ENCODE measurements around the gene APC2. TPM values are rescaled to one million over a fixed set of nuclear protein-coding genes. Genes with fewer than 3 reads are reported as not detected.
"Not testable (repeated sequence)": the region's sequence is repeated elsewhere in the genome, so short reads cannot be mapped to it uniquely, and the experiment has no call there.

Gene APC2
- polyA plus RNA-seq, 1 experiment, result 0.07 TPM

GRCh38 chr19:1514986-1515721, 65.2 kb downstream of the APC2 start:
- no peak overlapping the region for H3K4me3 ChIP-seq (ENCODE audit: low read depth, low read length)
- no peaks in the 10 kb centered on the region for H3K36me3 ChIP-seq (ENCODE audit: control insufficient read depth, insufficient read depth, low read length)
- POLR2A ChIA-PET, result no interaction called here
- no peak for DNase-seq (ENCODE audit: low read depth)
- CTCF ChIA-PET, result interaction anchor here (0.8 to 1.0 kb wide), 2 partner anchors 11 to 23 kb away, joined by 3 to 4 read pairs; no protein-coding TSS in a partner anchor
- H3K27me3 ChIP-seq (ENCODE audit: control insufficient read depth, insufficient read depth, low read length), result peaks cover 3% of the 10 kb centered on the region; the same call in 1 of the 2 replicates
- no peak for TF ChIP-seq CTCF (IDR thresholded peaks at IDR 0.05; ENCODE audit: insufficient read depth, low read depth, low read length)

- no peak overlapping the region for H3K4me3 ChIP-seq (ENCODE audit: low read depth, low read length)
- no peak for DNase-seq (ENCODE audit: low read depth)
- POLR2A ChIA-PET, result no interaction called here
- CTCF ChIA-PET, result no interaction called here
- no peak for TF ChIP-seq CTCF (IDR thresholded peaks at IDR 0.05; ENCODE audit: insufficient read depth, low read depth, low read length)
- H3K27me3 ChIP-seq (ENCODE audit: control insufficient read depth, insufficient read depth, low read length), result peaks cover 3% of the 10 kb centered on the region; the same call in 1 of the 2 replicates
- no peaks in the 10 kb centered on the region for H3K36me3 ChIP-seq (ENCODE audit: control insufficient read depth, insufficient read depth, low read length)
Measured at GRCh38 chr19:1516395-1516753, 66.5 kb downstream of the APC2 start.

- ChIA-PET POLR2A (no interaction called here), CTCF (interaction anchor here (0.7 kb wide), 1 partner anchor 339 kb away, joined by 3 read pairs; no protein-coding TSS in a partner anchor)
- TF ChIP-seq CTCF (IDR thresholded peaks at IDR 0.05; ENCODE audit: insufficient read depth, low read depth, low read length), result no peak
Measured at GRCh38 chr19:1518471-1518870, 68.5 kb downstream of the APC2 start.

GRCh38 chr19:1519802-1520201, 69.9 kb downstream of the APC2 start:
- CTCF ChIA-PET, result interaction anchor here (0.8 kb wide), 1 partner anchor 26 kb away, joined by 5 read pairs; no protein-coding TSS in a partner anchor
- H3K36me3 ChIP-seq (ENCODE audit: control insufficient read depth, insufficient read depth, low read length); DNase-seq (ENCODE audit: low read depth); H3K4me3 ChIP-seq (ENCODE audit: low read depth, low read length); POLR2A ChIA-PET: not testable (repeated sequence)
- peaks cover 16% of the 10 kb centered on the region for H3K27me3 ChIP-seq (ENCODE audit: control insufficient read depth, insufficient read depth, low read length)

More at GRCh38 chr19:1518471-1518870, 68.5 kb downstream of the APC2 start:
- Histone ChIP-seq H3K4me3 (ENCODE audit: low read depth, low read length) (no peak overlapping the region), H3K36me3 (ENCODE audit: control insufficient read depth, insufficient read depth, low read length) (no peaks in the 10 kb centered on the region), H3K27me3 (ENCODE audit: control insufficient read depth, insufficient read depth, low read length) (peaks cover 9% of the 10 kb centered on the region)
- DNase-seq (ENCODE audit: low read depth), result no peak

GRCh38 chr19:1520203-1520780, 70.4 kb downstream of the APC2 start:
- CTCF ChIA-PET, result no interaction called here
- H3K27me3 ChIP-seq (ENCODE audit: control insufficient read depth, insufficient read depth, low read length), result peaks cover 19% of the 10 kb centered on the region
- no peak for DNase-seq (ENCODE audit: low read depth)
- TF ChIP-seq CTCF (IDR thresholded peaks at IDR 0.05; ENCODE audit: insufficient read depth, low read depth, low read length), result no peak
- POLR2A ChIA-PET, result no interaction called here
- H3K4me3 ChIP-seq (ENCODE audit: low read depth, low read length), result no peak overlapping the region
- H3K36me3 ChIP-seq (ENCODE audit: control insufficient read depth, insufficient read depth, low read length), result no peaks in the 10 kb centered on the region
